DOHH2 (cell line): ENCODE results near the gene WDR76.

Source experiments
- H3F3A ChIP-seq: fragments of 200-600 bp; sonication (generic), shearing (Covaris generic); 2 replicates; pipeline ENCODE4 v1.6.0; 2016; ENCODE audit warnings: antibody characterized with exemption, mild to moderate bottlenecking; ENCODE audit not compliant: control insufficient read depth, insufficient read depth
- H3K27ac ChIP-seq: fragments of 200-600 bp; sonication (generic); 2 replicates; pipeline ENCODE4 v1.5.1; 2014; ENCODE audit warnings: low read depth, mild to moderate bottlenecking, low read length, moderate library complexity
- H3K27me3 ChIP-seq: fragments of 200-600 bp; sonication (generic); 2 replicates; pipeline ENCODE4 v1.6.1; 2014; ENCODE audit warnings: mild to moderate bottlenecking, low read length, mixed read lengths; ENCODE audit not compliant: control insufficient read depth
- H3K36me3 ChIP-seq: fragments of 200-600 bp; sonication (generic); 2 replicates; pipeline ENCODE4 v1.6.1; 2014; ENCODE audit warnings: mild to moderate bottlenecking, low read length, moderate library complexity, mixed read lengths; ENCODE audit not compliant: control insufficient read depth
- H3K4me1 ChIP-seq: fragments of 200-600 bp; sonication (generic); 2 replicates; pipeline ENCODE4 v1.6.1; 2014; ENCODE audit warnings: mild to moderate bottlenecking, low read length, mixed read lengths; ENCODE audit not compliant: control insufficient read depth
- H3K4me2 ChIP-seq: fragments of 200-600 bp; sonication (generic); 2 replicates; pipeline ENCODE4 v1.6.0; 2014; ENCODE audit warnings: mild to moderate bottlenecking, low read length, moderate library complexity
- H3K4me3 ChIP-seq: fragments of 200-600 bp; sonication (generic); 2 replicates; pipeline ENCODE4 v1.5.1; 2014; ENCODE audit warnings: mild to moderate bottlenecking, low read length, mixed read lengths
- H3K79me2 ChIP-seq: fragments of 200-600 bp; sonication (generic); 2 replicates; pipeline ENCODE4 v1.6.1; 2014; ENCODE audit warnings: mild to moderate bottlenecking, low read length, mixed read lengths; ENCODE audit not compliant: control insufficient read depth
- H3K9me2 ChIP-seq: fragments of 200-600 bp; sonication (generic); replicated peaks from 2 replicates; pipeline ENCODE4 v1.6.1; 2014; ENCODE audit warnings: mild to moderate bottlenecking, low read length, mixed read lengths; ENCODE audit not compliant: control insufficient read depth
- H3K9me3 ChIP-seq: fragments of 200-600 bp; sonication (generic); 2 replicates; pipeline ENCODE4 v1.6.1; 2014; ENCODE audit warnings: antibody characterized with exemption, low read length, mixed read lengths; ENCODE audit not compliant: control insufficient read depth, insufficient read depth
- H4K20me1 ChIP-seq: fragments of 200-600 bp; sonication (generic); 2 replicates; pipeline ENCODE4 v1.6.0; 2014; ENCODE audit warnings: low read depth, mild to moderate bottlenecking, antibody characterized with exemption, low read length, moderate library complexity; ENCODE audit not compliant: control insufficient read depth, insufficient read depth
- CTCF ChIP-seq: fragments of 200-600 bp; sonication (generic); IDR thresholded peaks from one replicate; pipeline ENCODE4 v1.5.1; 2014; ENCODE audit warnings: antibody characterized with exemption, mild to moderate bottlenecking, low read depth, low read length; ENCODE audit not compliant: poor library complexity, severe bottlenecking
- EZH2phosphoT487 ChIP-seq: fragments of 200-600 bp; sonication (generic); IDR thresholded peaks from 2 replicates; pipeline ENCODE4 v1.6.1; 2017; ENCODE audit warnings: borderline replicate concordance, mild to moderate bottlenecking, antibody characterized with exemption, low read length, moderate library complexity, mixed read lengths

Gene WDR76

GRCh38 chr15:43877371-43877770, 50.6 kb downstream of the WDR76 start:
- Histone ChIP-seq H4K20me1 (peaks cover 26% of the 10 kb centered on the region; the same call in 1 of the 2 replicates), H3K9me3 (no peaks in the 10 kb centered on the region), H3K9me2 (no peaks in the 10 kb centered on the region), H3K4me3 (no peak overlapping the region), H3K36me3 (peaks cover 97% of the 10 kb centered on the region), H3K4me1 (no peaks in the 10 kb centered on the region), H3K79me2 (peaks cover 8% of the 10 kb centered on the region), H3K27me3 (no peaks in the 10 kb centered on the region), H3K27ac (no peak overlapping the region), H3K4me2 (no peak overlapping the region), H3F3A (peaks cover 27% of the 10 kb centered on the region)
- TF ChIP-seq CTCF (no peak), EZH2phosphoT487 (no peak)

GRCh38 chr15:43878446-43878845, 51.6 kb downstream of the WDR76 start:
- peaks cover 97% of the 10 kb centered on the region for H3K36me3 ChIP-seq

GRCh38 chr15:43879386-43880355, 52.9 kb downstream of the WDR76 start:
- Histone ChIP-seq H3K27me3 (no peaks in the 10 kb centered on the region), H3K36me3 (peaks cover 97% of the 10 kb centered on the region), H3K4me3 (no peak overlapping the region), H3F3A (peaks cover 32% of the 10 kb centered on the region), H3K27ac (no peak overlapping the region), H3K79me2 (no peaks in the 10 kb centered on the region), H3K9me2 (no peaks in the 10 kb centered on the region), H3K4me1 (no peaks in the 10 kb centered on the region), H3K9me3 (no peaks in the 10 kb centered on the region), H4K20me1 (peaks cover 14% of the 10 kb centered on the region; the same call in 1 of the 2 replicates), H3K4me2 (no peak overlapping the region)
- TF ChIP-seq EZH2phosphoT487, result no peak
- TF ChIP-seq CTCF, result no peak

More at GRCh38 chr15:43878446-43878845, 51.6 kb downstream of the WDR76 start:
- Histone ChIP-seq H3K27me3 (no peaks in the 10 kb centered on the region), H3K4me3 (no peak overlapping the region), H3K4me2 (no peak overlapping the region), H3K27ac (no peak overlapping the region), H4K20me1 (peaks cover 20% of the 10 kb centered on the region; the same call in 1 of the 2 replicates), H3K79me2 (peaks cover 2% of the 10 kb centered on the region; the same call in 1 of the 2 replicates), H3K9me2 (no peaks in the 10 kb centered on the region), H3F3A (peaks cover 25% of the 10 kb centered on the region), H3K9me3 (no peaks in the 10 kb centered on the region), H3K4me1 (no peaks in the 10 kb centered on the region)
- TF ChIP-seq CTCF (no peak), EZH2phosphoT487 (no peak)
